Effector memory CD8-positive, alpha-beta T cell (primary cell): ENCODE results near the gene ZNF674.

Experiments used
- ATAC-seq: fragments of 150-1000 bp; cut with Tn5 transposase; replicated peaks from 2 replicates; pipeline ENCODE4 v1.10.0; 2021; ENCODE audit warnings: mild to moderate bottlenecking, moderate library complexity
- DNase-seq, 3 experiments: peaks; one replicate each; pipeline ENCODE4 v3.0.0; 2021
- H3K27ac Mint-ChIP-seq, 2 donors: one replicate each; pipeline ENCODE4 v1.8.0; 2022; ENCODE audit warnings: mild to moderate bottlenecking in 2 of 2, mixed read lengths in 2 of 2, moderate library complexity in 2 of 2
- H3K27me3 Mint-ChIP-seq, 2 donors: one replicate each; pipeline ENCODE4 v1.8.0; 2022; ENCODE audit warnings: mixed read lengths in 2 of 2
- H3K36me3 Mint-ChIP-seq: one replicate; pipeline ENCODE4 v1.8.0; 2022; ENCODE audit warnings: mild to moderate bottlenecking, moderate library complexity, mixed read lengths; ENCODE audit not compliant: insufficient read depth
- H3K4me1 Mint-ChIP-seq, 2 donors: one replicate each; pipeline ENCODE4 v1.8.0; 2022; ENCODE audit warnings: low read depth in 2 of 2, mixed read lengths in 2 of 2
- H3K4me3 Mint-ChIP-seq, 2 donors: one replicate each; pipeline ENCODE4 v1.8.0; 2022; ENCODE audit warnings: mild to moderate bottlenecking in 2 of 2, mixed read lengths in 2 of 2, moderate library complexity in 2 of 2
- H3K9me3 Mint-ChIP-seq, 2 donors: one replicate each; pipeline ENCODE4 v1.8.0; 2022; ENCODE audit warnings: mixed read lengths in 2 of 2
- total RNA-seq, 9 experiments: gene quantifications; one replicate each; lab custom pipeline; 2026; lab: John Stamatoyannopoulos, UW

Gene ZNF674
- total RNA-seq: 1.2 to 10.1 (median 5.7) reads per million in 9 experiments

- DNase-seq (peak; percentile 90 to 94 (median 91)), ATAC-seq (peak; percentile 88)
- Mint-ChIP-seq H3K4me1 (peaks cover 0 to 8% of the 10 kb centered on the region in 2 donors), H3K9me3 (no peaks in the 10 kb centered on the region), H3K4me3 (peak within 1 kb of the TSS; percentile 90 to 95), H3K27ac (peak within 1 kb of the TSS; percentile 92 to 98), H3K27me3 (no peaks in the 10 kb centered on the region), H3K36me3 (peaks cover 34% of the 10 kb centered on the region)
These were observed at the start of gene ZNF674 for GRCh38 chrX:46545111-46546005. TSS of gene ZNF674 (minus strand) at chrX:46545421. CDS start at chrX:46542087, 3,334 bp downstream.

GRCh38 chrX:46589977-46590723, 44.9 kb upstream of the ZNF674 start:
- ATAC-seq (peak; percentile 35), DNase-seq (no peak)
- Mint-ChIP-seq H3K4me3 (no peak overlapping the region), H3K4me1 (peaks cover 12 to 23% of the 10 kb centered on the region in 2 donors), H3K9me3 (no peaks in the 10 kb centered on the region), H3K27ac (no peak overlapping the region), H3K36me3 (peaks cover 7% of the 10 kb centered on the region), H3K27me3 (no peaks in the 10 kb centered on the region)

GRCh38 chrX:46588263-46588662, 43.0 kb upstream of the ZNF674 start:
- H3K4me1 Mint-ChIP-seq: peaks cover 10 to 27% of the 10 kb centered on the region in 2 donors
- peak overlapping the region; percentile 59 to 72 for H3K4me3 Mint-ChIP-seq
- ATAC-seq: no peak

GRCh38 chrX:46587753-46588171, 42.5 kb upstream of the ZNF674 start:
- Mint-ChIP-seq H3K36me3 (no peaks in the 10 kb centered on the region), H3K9me3 (no peaks in the 10 kb centered on the region), H3K27me3 (no peaks in the 10 kb centered on the region), H3K4me1 (peaks cover 10 to 26% of the 10 kb centered on the region in 2 donors), H3K27ac (peak overlapping the region; percentile 26 to 78), H3K4me3 (peak overlapping the region; percentile 59 to 72)
- DNase-seq (no peak), ATAC-seq (no peak)

More at GRCh38 chrX:46588263-46588662, 43.0 kb upstream of the ZNF674 start:
- Mint-ChIP-seq H3K27ac (peak overlapping the region; percentile 26 to 78), H3K27me3 (no peaks in the 10 kb centered on the region), H3K36me3 (peaks cover 2% of the 10 kb centered on the region), H3K9me3 (no peaks in the 10 kb centered on the region)
- no peak for DNase-seq

- H3K27me3 Mint-ChIP-seq: no peaks in the 10 kb centered on the region
- DNase-seq (no peak), ATAC-seq (no peak)
- no peaks in the 10 kb centered on the region for H3K9me3 Mint-ChIP-seq
- peaks cover 8 to 23% of the 10 kb centered on the region in 2 donors for H3K4me1 Mint-ChIP-seq
- no peak overlapping the region for H3K27ac Mint-ChIP-seq
- H3K4me3 Mint-ChIP-seq: peak overlapping the region in 1 of 2 donors; percentile 59
- H3K36me3 Mint-ChIP-seq: no peaks in the 10 kb centered on the region
These were observed 41.9 kb upstream of the ZNF674 start for GRCh38 chrX:46587158-46587557.

- Mint-ChIP-seq H3K27me3 (no peaks in the 10 kb centered on the region), H3K36me3 (peaks cover 2% of the 10 kb centered on the region), H3K27ac (no peak overlapping the region), H3K4me1 (peaks cover 8 to 20% of the 10 kb centered on the region in 2 donors), H3K9me3 (no peaks in the 10 kb centered on the region), H3K4me3 (no peak overlapping the region)
- ATAC-seq (no peak), DNase-seq (no peak)
These were observed 39.5 kb upstream of the ZNF674 start for GRCh38 chrX:46584736-46585135.

GRCh38 chrX:46582966-46583365, 37.7 kb upstream of the ZNF674 start:
- no peak overlapping the region for H3K4me3 Mint-ChIP-seq
- H3K4me1 Mint-ChIP-seq: peaks cover 12 to 17% of the 10 kb centered on the region in 2 donors
- ATAC-seq (no peak), DNase-seq (no peak)
- H3K36me3 Mint-ChIP-seq: peaks cover 2% of the 10 kb centered on the region
- H3K27me3 Mint-ChIP-seq: no peaks in the 10 kb centered on the region
- no peak overlapping the region for H3K27ac Mint-ChIP-seq
- no peaks in the 10 kb centered on the region for H3K9me3 Mint-ChIP-seq

- no peak overlapping the region for H3K4me3 Mint-ChIP-seq
- H3K27me3 Mint-ChIP-seq: no peaks in the 10 kb centered on the region
- H3K36me3 Mint-ChIP-seq: peaks cover 2% of the 10 kb centered on the region
- ATAC-seq: no peak
- DNase-seq: no peak
- H3K4me1 Mint-ChIP-seq: peaks cover 8 to 12% of the 10 kb centered on the region in 2 donors
- no peaks in the 10 kb centered on the region for H3K9me3 Mint-ChIP-seq
- no peak overlapping the region for H3K27ac Mint-ChIP-seq
These were observed 37.1 kb upstream of the ZNF674 start for GRCh38 chrX:46582325-46582724.

GRCh38 chrX:46580613-46581012, 35.4 kb upstream of the ZNF674 start:
- ATAC-seq (no peak), DNase-seq (no peak)
- no peaks in the 10 kb centered on the region for H3K9me3 Mint-ChIP-seq
- no peak overlapping the region for H3K4me3 Mint-ChIP-seq
- H3K36me3 Mint-ChIP-seq: peaks cover 2% of the 10 kb centered on the region
- H3K27ac Mint-ChIP-seq: no peak overlapping the region
- H3K4me1 Mint-ChIP-seq: peaks cover 17 to 24% of the 10 kb centered on the region in 2 donors
- H3K27me3 Mint-ChIP-seq: no peaks in the 10 kb centered on the region

GRCh38 chrX:46579250-46579649, 34.0 kb upstream of the ZNF674 start:
- ATAC-seq: no peak
- H3K27ac Mint-ChIP-seq: peak overlapping the region in 1 of 2 donors; percentile 59
- H3K36me3 Mint-ChIP-seq: peaks cover 2% of the 10 kb centered on the region
- no peaks in the 10 kb centered on the region for H3K27me3 Mint-ChIP-seq
- H3K9me3 Mint-ChIP-seq: no peaks in the 10 kb centered on the region
- no peak for DNase-seq
- H3K4me1 Mint-ChIP-seq: peaks cover 19 to 23% of the 10 kb centered on the region in 2 donors
- no peak overlapping the region for H3K4me3 Mint-ChIP-seq

- Mint-ChIP-seq H3K4me3 (peak overlapping the region; percentile 74 to 81), H3K27ac (no peak overlapping the region), H3K27me3 (no peaks in the 10 kb centered on the region), H3K9me3 (no peaks in the 10 kb centered on the region), H3K4me1 (peaks cover 26 to 33% of the 10 kb centered on the region in 2 donors), H3K36me3 (peaks cover 2% of the 10 kb centered on the region)
- no peak for ATAC-seq
- DNase-seq: no peak
These were observed 32.2 kb upstream of the ZNF674 start for GRCh38 chrX:46577221-46578005.

- Mint-ChIP-seq H3K4me1 (peaks cover 34 to 41% of the 10 kb centered on the region in 2 donors), H3K27ac (peak overlapping the region in 1 of 2 donors; percentile 17)
- no peak for ATAC-seq
These were observed 31.2 kb upstream of the ZNF674 start for GRCh38 chrX:46576458-46576857.

GRCh38 chrX:46575991-46576392, 30.8 kb upstream of the ZNF674 start:
- DNase-seq (no peak), ATAC-seq (no peak)
- Mint-ChIP-seq H3K9me3 (no peaks in the 10 kb centered on the region), H3K4me1 (peaks cover 34 to 41% of the 10 kb centered on the region in 2 donors), H3K27ac (peak overlapping the region in 1 of 2 donors; percentile 17), H3K36me3 (peaks cover 2% of the 10 kb centered on the region), H3K27me3 (no peaks in the 10 kb centered on the region), H3K4me3 (peak overlapping the region; percentile 74 to 81)

More at GRCh38 chrX:46576458-46576857, 31.2 kb upstream of the ZNF674 start:
- Mint-ChIP-seq H3K27me3 (no peaks in the 10 kb centered on the region), H3K9me3 (no peaks in the 10 kb centered on the region), H3K36me3 (peaks cover 2% of the 10 kb centered on the region), H3K4me3 (peak overlapping the region; percentile 74 to 81)
- DNase-seq: no peak
